Heart right ventricle (tissue), 16 donors: ENCODE results near the gene GTF2A2. TPM values are rescaled to one million over a fixed set of nuclear protein-coding genes. Genes with fewer than 3 reads are reported as not detected.

ENCODE experiments used
- ATAC-seq, 8 donors: fragments of 200-7000 bp; cut with Tn5 transposase; one replicate each; pipeline ENCODE4 v1.9.1; 2020; ENCODE audit warnings: mild to moderate bottlenecking in 8 of 8, moderate library complexity in 8 of 8, moderate number of reproducible peaks in 1 of 8
- DNase-seq, 2 donors: peaks; one replicate each; pipeline ENCODE4 v3.0.0-alpha.2; 2020
- H3K27ac ChIP-seq, 10 donors: fragments of 200-600 bp; sonication (generic) in 2 of 10; one replicate each; pipeline versions ENCODE4 v1.5.0 to v1.8.0; 2020 to 2022; ENCODE audit warnings: mild to moderate bottlenecking in 3 of 10
- H3K27me3 ChIP-seq, 7 donors: fragments of 200-600 bp; one replicate each; pipeline ENCODE4 v1.8.0; 2021 to 2022; ENCODE audit warnings: mild to moderate bottlenecking in 2 of 7
- H3K36me3 ChIP-seq, 9 donors: fragments of 200-600 bp; sonication (generic) in 1 of 9; one replicate each; pipeline versions ENCODE4 v1.5.0 to v1.8.0; 2020 to 2022; ENCODE audit warnings: mild to moderate bottlenecking in 2 of 9
- H3K4me1 ChIP-seq, 9 donors: fragments of 200-600 bp; sonication (generic) in 1 of 9; one replicate each; pipeline versions ENCODE4 v1.5.0 to v1.8.0; 2020 to 2022; ENCODE audit warnings: mild to moderate bottlenecking in 4 of 9
- H3K4me3 ChIP-seq, 10 donors: fragments of 200-600 bp; sonication (generic) in 2 of 10; one replicate each; pipeline versions ENCODE4 v1.5.0 to v1.8.0; 2020 to 2022; ENCODE audit warnings: mild to moderate bottlenecking in 7 of 10, moderate library complexity in 2 of 10
- H3K9me3 ChIP-seq, 11 donors: fragments of 200-600 bp in 10 of 11; sonication (generic) in 2 of 11; one replicate each; pipeline versions ENCODE4 v1.5.0 to v1.8.0; 2013 to 2022; ENCODE audit warnings: mild to moderate bottlenecking in 2 of 11, control low read depth in 1 of 11, moderate library complexity in 1 of 11
- WGBS, 2 donors: extraction: QIAGEN DNeasy Blood & Tissue Kit; methylation state at CpG; one replicate each; pipeline ENCODE4 v1.1.7; 2013; ENCODE audit warnings: inconsistent platforms in 1 of 2; 5-methylcytosine and 5-hydroxymethylcytosine counted together
- intact Hi-C, 10 donors: fragments of 100-400 bp; cut with DNase I; formaldehyde crosslinking; loops; one replicate each; pipeline versions ENCODE4 v1.11.1 to v1.14.2; 2022
- polyA plus RNA-seq, 2 donors: library from polyadenylated mRNA; stranded (reverse); fragments of 200-250 nt; gene quantifications; one replicate each; pipeline ENCODE4 v1.2.3, GENCODE V29; 2013
- total RNA-seq, 10 donors: library from RNA; stranded (reverse); fragmentation: NEBNext Ultra II Directional in 3 of 10; extraction: Animal tissue kit (Norgen Biotek cat#: 25700) in 3 of 10; gene quantifications; one replicate each; pipeline versions ENCODE4 v1.2.1 to v1.2.4, GENCODE V29; 2021 to 2023
- TF ChIP-seq, protein P1 (sequence below), 9 donors: fragments of 200-600 bp; sonication (generic) in 2 of 9; IDR thresholded peaks; one replicate each; pipeline versions ENCODE4 v1.5.0 to v1.8.0; 2021 to 2022; ENCODE audit warnings: antibody characterized with exemption in 9 of 9, mild to moderate bottlenecking in 5 of 9, moderate library complexity in 1 of 9
- donor health status: Arrhythmogenic right ventricular cardiomyopathy.
- donor health status: ischemic (EF 13 %, LVEDD 7.1; RV severe dilation, severe dysfunction).
- donor health status: healthy with polysubstance abuse.
- donor health status: DM: no; HTN: yes; CAD: no.
- donor health status: DM: no; HTN: no; CAD: no.
- donor health status: ischemic (EF 25% LVEDD 6.9; RV normal size, moderate dysfunction).
- donor health status: ischemic (EF 25% LVEDD 5.7; RV mildly dilated, moderate dysfunction).
- donor health status: healthy.
- donor health status: DM: yes; HTN: yes; CAD: no.
- donor health status: Ischemic cardiomyopathy.
- donor health status: ischemic (EF 35%, LVEDD 5.7; RV mildly dilated, moderate dysfunction).
- donor health status: nonischemic (EF 11% LVEDD 7.7; RV severe dilation, severe dysfunction).
- donor health status: DM: yes; HTN: yes; CAD: no.
- donor health status: PGD.
- donor health status: ischemic (EF 29% LVEDD 5.4; RV normal size, mild dysfunction).
- donor health status: nonischemic (EF 23%, LVEDD 6.1; RV moderate dilation, normal function).

GTF2A2 gene
- total and polyA plus RNA-seq, 12 donors = 56.9 to 150 (median 126) TPM

DNA sequence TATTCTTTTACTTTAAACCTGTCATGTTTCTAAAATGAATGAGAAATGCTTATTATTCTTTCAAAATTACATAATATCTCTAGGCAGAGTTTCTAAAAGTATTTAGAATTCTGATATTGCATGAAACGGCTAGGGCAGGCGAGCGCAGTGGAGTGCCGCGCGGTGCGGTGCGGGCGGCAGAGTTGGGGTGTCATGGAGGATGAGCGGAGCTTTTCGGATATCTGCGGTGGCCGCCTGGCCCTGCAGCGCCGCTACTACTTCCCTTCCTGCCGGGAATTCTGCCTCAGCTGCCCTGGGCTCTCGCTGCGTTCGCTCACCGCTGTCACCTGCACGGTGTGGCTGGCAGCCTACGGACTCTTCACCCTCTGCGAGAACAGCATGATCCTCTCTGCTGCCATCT is 19.2 kb upstream of the GTF2A2 start:
- no peaks in the 10 kb centered on the region for H3K4me1 ChIP-seq
- H3K27me3 ChIP-seq = no peaks in the 10 kb centered on the region
- TF ChIP-seq, protein P1, sequence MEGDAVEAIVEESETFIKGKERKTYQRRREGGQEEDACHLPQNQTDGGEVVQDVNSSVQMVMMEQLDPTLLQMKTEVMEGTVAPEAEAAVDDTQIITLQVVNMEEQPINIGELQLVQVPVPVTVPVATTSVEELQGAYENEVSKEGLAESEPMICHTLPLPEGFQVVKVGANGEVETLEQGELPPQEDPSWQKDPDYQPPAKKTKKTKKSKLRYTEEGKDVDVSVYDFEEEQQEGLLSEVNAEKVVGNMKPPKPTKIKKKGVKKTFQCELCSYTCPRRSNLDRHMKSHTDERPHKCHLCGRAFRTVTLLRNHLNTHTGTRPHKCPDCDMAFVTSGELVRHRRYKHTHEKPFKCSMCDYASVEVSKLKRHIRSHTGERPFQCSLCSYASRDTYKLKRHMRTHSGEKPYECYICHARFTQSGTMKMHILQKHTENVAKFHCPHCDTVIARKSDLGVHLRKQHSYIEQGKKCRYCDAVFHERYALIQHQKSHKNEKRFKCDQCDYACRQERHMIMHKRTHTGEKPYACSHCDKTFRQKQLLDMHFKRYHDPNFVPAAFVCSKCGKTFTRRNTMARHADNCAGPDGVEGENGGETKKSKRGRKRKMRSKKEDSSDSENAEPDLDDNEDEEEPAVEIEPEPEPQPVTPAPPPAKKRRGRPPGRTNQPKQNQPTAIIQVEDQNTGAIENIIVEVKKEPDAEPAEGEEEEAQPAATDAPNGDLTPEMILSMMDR (IDR thresholded peaks at IDR 0.05) = no peak
- 97 to 99% methylated on average over 23 of the region's 23 CpGs for WGBS, 2 donors
- ATAC-seq (no peak), DNase-seq (no peak)
- H3K27ac ChIP-seq = no peak overlapping the region
- peaks cover 0 to 100% (median 76%) of the 10 kb centered on the region in 9 donors for H3K36me3 ChIP-seq
- intact Hi-C loops = no loop called here
- H3K4me3 ChIP-seq = no peak overlapping the region
- H3K9me3 ChIP-seq = no peaks in the 10 kb centered on the region

DNA sequence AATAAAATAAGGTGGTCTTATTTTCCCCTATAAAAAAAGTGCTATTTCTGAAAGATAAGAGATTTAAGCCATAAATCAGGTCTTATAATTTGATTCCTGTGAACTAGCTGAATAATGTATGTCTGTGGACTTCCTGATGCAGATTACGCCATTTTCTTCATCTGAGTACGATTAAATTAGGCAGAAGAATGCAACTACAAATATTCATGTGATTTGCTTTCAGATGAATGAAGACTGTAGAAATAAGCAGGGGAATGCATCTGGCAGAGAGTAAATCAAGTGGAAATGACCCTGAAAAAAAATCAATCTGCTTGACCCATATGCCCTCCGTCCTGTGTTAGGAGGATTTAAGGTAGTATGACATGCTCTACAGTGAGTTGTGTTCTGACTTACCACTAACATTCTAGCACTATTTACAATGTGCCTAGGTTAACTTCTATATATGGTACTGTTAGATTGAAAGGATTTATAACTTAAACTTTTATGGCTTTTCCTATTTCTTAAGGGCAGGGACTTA is 17.1 kb upstream of the GTF2A2 start:
- ATAC-seq (no peak), DNase-seq (no peak)
- no peaks in the 10 kb centered on the region for H3K9me3 ChIP-seq
- intact Hi-C loops = no loop called here
- H3K4me1 ChIP-seq = no peaks in the 10 kb centered on the region
- no peak overlapping the region for H3K4me3 ChIP-seq
- H3K27me3 ChIP-seq = no peaks in the 10 kb centered on the region
- peaks cover 0 to 100% (median 70%) of the 10 kb centered on the region in 9 donors for H3K36me3 ChIP-seq
- H3K27ac ChIP-seq = no peak overlapping the region
- WGBS, 2 donors = 94% methylated on average over 3 of the region's 3 CpGs
- TF ChIP-seq, protein P1 (IDR thresholded peaks at IDR 0.05) = no peak

DNA sequence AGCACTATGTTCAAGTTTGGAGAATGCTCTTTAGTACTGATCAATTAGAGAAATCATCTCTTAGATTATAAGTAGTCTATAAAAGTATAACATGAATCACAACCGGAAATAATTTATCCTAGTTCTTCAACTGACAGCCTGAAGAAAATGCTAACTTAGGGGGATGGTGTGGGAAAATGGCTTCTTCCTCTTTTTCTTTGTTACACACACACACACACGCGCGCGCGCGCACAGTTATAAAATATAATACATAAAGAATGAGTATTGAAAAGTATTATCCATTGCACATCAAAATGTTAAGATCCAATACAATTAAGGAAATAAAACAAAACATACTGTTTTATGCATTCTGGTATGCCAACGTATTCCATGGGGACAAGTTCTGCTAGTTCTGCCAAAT is 11.2 kb upstream of the GTF2A2 start:
- Histone ChIP-seq H3K27ac (no peak overlapping the region), H3K27me3 (no peaks in the 10 kb centered on the region), H3K4me3 (no peak overlapping the region), H3K36me3 (peaks cover 0 to 100% (median 55%) of the 10 kb centered on the region in 9 donors), H3K9me3 (no peaks in the 10 kb centered on the region), H3K4me1 (no peaks in the 10 kb centered on the region)
- TF ChIP-seq, protein P1 (IDR thresholded peaks at IDR 0.05) = no peak
- WGBS, 2 donors = 81 to 84% methylated on average over 8 of the region's 8 CpGs
- intact Hi-C loops = no loop called here
- no peak for DNase-seq
- ATAC-seq = no peak

DNA sequence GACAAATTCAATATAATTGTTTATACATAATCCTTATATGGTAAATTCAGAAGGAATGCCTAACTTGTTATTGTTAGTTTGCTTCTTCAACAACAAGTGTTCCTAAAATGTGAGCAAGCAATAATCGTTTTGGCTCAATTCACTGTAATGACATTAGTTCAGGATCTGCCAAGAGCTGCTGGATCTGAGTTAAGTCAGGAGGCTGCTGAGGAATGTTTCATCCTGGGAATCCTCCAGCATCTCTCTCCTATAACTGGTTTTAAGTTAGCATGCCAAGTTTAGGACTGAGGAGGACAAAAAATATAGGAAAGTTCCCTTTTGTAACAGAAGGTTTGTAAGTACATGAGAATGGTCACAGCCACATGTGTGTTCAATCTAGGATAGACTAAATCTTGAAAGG is 4.9 kb upstream of the GTF2A2 start:
- no peak for DNase-seq
- 27 to 34% methylated on average over 1 of the region's 1 CpG for WGBS, 2 donors

More for the DNA sequence above, 4.9 kb upstream of the GTF2A2 start:
- intact Hi-C loops = no loop called here
- Histone ChIP-seq H3K4me1 (peaks cover 0 to 16% (median 12%) of the 10 kb centered on the region in 9 donors), H3K4me3 (no peak overlapping the region), H3K9me3 (no peaks in the 10 kb centered on the region), H3K36me3 (peaks cover 0 to 84% (median 21%) of the 10 kb centered on the region in 9 donors), H3K27me3 (no peaks in the 10 kb centered on the region), H3K27ac (peak overlapping the region in 3 of 10 donors; percentile 22 to 39 (median 24))
- TF ChIP-seq, protein P1 (IDR thresholded peaks at IDR 0.05) = no peak
- ATAC-seq = peak in 1 of 8 donors; percentile 12
